ENCODE measurements around the gene GFRA1.

The GFRA1 gene

DNA sequence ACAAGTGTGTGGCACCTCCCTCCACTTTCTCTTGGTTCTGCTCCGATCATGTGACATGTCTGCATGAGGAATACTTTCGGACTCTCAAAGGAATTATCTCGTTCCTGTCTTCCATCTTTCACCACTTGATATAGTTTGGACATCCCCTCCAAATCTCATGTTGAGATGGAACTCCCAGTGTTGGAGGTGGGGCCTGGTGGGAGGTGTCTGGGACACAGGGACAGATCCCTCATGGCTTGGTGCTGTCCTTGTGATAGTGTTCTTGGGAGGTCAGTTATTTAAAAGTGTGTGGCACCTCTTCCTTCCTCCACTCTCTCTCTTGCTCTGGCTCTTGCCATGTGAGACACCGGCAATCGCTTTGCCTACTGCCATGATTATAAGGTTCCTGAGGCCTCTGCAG lies 166.4 kb downstream of the GFRA1 start:
- H3K27me3 Mint-ChIP-seq, result no peaks in the 10 kb centered on the region
- no peak overlapping the region for H3K4me3 Mint-ChIP-seq
- no peaks in the 10 kb centered on the region for H3K4me1 Mint-ChIP-seq
- DNase-seq, result no peak
- H3K27ac Mint-ChIP-seq, result no peak overlapping the region
- peaks cover 0 to 5% of the 10 kb centered on the region in 2 donors for H3K9me3 Mint-ChIP-seq
- ATAC-seq, result no peak

DNA sequence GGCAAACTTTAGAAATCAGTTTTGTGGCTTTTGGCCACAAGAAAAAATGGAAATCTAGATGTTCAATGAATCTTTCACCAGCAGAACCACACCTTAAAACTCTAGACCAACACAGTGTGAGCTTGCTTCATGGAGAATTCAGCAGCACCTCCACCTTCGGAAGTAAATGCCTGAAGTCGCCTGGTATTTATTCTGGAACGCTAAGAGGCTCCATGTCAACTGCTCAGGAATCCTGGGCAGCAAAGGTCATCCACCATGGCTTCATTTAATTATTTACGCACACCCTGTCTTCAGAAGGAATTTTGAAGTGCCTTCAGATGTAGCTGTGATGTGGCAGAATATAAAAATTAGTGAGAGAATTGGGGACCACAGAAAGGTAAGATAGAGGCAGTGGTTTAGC lies 167.7 kb downstream of the GFRA1 start:
- Mint-ChIP-seq H3K27ac (no peak overlapping the region), H3K4me3 (no peak overlapping the region), H3K27me3 (peaks cover 9% of the 10 kb centered on the region), H3K4me1 (no peaks in the 10 kb centered on the region), H3K9me3 (peaks cover 0 to 13% of the 10 kb centered on the region in 2 donors)
- DNase-seq, result no peak
- no peak for ATAC-seq

DNA sequence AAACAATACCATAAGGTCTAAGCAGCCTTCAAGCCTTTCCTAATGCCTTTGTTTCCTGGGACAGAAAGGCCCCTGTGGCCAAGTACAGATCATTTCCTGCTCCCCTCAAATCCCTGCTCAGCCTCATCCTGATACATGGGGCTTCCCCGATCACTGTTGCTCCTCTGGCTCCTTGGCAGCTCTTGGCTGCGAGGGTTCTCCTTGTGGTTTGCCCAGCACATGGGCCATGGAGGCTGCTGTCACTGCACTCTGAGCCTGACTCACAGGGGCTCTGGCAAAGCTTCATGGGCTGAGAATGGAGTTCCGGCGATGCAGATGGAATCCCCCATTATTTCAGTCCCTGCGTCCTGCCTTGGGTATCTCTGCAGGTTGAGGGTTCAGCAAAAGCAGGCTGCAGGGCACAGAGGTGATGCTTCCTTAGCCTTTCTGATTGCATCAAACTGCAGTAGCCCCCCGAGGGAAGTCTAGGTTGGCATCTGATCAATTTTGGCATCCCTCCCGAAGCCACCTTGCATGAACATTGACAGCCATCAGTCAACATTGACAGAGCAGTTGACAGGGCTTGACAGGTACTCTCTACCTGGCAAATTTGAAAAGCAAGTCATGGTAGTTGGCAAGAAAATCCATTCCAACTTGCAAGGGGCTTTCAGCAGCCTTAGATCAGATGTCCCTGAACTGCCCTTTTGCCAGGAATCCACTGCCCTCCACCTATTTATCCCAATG lies 168.6 kb downstream of the GFRA1 start:
- no peak overlapping the region for H3K4me3 Mint-ChIP-seq
- H3K27ac Mint-ChIP-seq, result peak overlapping the region in 1 of 2 donors; percentile 16
- peaks cover 10% of the 10 kb centered on the region for H3K27me3 Mint-ChIP-seq
- peaks cover 0 to 16% of the 10 kb centered on the region in 2 donors for H3K9me3 Mint-ChIP-seq
- H3K4me1 Mint-ChIP-seq, result no peaks in the 10 kb centered on the region
- ATAC-seq (no peak), DNase-seq (no peak)

DNA sequence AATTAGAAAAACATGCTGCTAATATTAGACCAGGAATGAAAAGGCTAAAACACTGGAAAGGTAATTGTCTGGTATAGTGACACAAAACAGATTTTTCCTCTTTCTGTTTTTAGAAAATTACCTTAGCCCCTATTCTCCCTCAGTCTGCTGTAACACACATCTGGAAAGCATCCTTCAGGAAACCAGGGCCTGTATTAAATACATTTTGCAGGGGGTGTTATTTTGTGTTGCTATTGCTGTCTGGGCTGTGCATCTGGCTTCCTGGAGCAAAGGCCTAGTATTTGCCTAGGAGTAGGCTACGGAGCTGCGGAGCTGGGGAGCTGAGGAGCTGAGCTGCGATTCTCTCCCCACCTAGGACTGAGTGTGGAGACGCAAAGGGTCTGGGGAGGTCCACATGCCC lies 169.3 kb downstream of the GFRA1 start:
- DNase-seq, result no peak
- Mint-ChIP-seq H3K4me1 (no peaks in the 10 kb centered on the region), H3K4me3 (no peak overlapping the region), H3K9me3 (peaks cover 0 to 16% of the 10 kb centered on the region in 2 donors), H3K27ac (no peak overlapping the region), H3K27me3 (peaks cover 10% of the 10 kb centered on the region)
- ATAC-seq, result no peak

DNA sequence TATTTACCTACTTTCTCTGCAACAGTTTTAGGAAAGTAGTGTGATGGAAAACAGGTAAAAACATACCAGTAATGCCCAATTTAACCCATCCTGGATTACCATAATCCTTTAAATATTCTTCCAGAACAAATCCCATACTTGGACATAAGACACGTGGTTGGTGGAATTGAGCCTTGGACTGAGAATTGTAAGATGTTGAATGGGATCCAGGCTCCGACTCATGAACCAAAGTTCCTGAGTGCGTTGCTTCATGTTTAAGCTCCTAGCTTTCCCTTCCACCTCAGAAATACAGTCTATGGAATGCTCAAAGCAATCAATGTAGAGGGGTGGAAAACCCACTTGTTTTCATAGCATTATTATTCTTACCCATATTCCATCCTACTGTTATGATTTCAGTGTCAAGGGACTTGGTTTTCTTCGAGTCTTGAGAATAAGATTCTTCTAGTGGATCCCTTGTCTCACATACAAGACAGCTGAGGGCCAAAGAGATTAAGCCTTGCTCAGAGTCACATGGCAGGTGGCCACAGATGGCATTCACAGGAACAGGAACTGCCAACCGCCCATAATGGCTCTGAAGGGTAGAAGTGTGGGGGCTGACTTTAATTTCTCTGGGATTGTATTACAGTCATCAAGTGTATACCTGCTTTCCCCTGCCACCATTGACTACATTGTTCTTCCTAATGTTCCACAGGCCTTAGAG lies 171.2 kb downstream of the GFRA1 start:
- Mint-ChIP-seq H3K27me3 (peaks cover 10% of the 10 kb centered on the region), H3K4me3 (no peak overlapping the region), H3K27ac (no peak overlapping the region), H3K4me1 (no peaks in the 10 kb centered on the region), H3K9me3 (peaks cover 0 to 16% of the 10 kb centered on the region in 2 donors)
- ATAC-seq (no peak), DNase-seq (no peak)

DNA sequence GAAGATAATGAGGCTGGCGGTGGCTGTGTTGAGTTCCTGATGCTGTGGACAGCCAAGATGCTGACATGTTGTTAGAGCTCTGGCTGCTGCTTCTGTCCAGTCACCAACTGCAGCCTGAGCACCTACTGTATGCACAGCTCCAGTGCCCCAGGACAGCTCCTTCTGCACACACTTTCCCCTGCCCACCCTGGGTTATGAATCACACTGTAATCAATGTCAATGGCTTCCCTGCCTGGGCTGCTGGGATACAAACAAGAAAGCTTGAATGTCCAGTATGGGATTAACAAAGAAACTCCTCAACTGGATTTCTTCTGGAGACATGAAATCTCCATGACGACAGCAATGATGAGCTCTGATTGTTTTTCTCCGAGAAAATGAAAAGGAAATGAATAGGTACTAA lies 172.0 kb downstream of the GFRA1 start:
- Mint-ChIP-seq H3K27ac (no peak overlapping the region), H3K4me1 (no peaks in the 10 kb centered on the region), H3K9me3 (peaks cover 0 to 16% of the 10 kb centered on the region in 2 donors), H3K27me3 (peaks cover 10% of the 10 kb centered on the region), H3K4me3 (no peak overlapping the region)
- ATAC-seq, result no peak
- DNase-seq, result no peak

DNA sequence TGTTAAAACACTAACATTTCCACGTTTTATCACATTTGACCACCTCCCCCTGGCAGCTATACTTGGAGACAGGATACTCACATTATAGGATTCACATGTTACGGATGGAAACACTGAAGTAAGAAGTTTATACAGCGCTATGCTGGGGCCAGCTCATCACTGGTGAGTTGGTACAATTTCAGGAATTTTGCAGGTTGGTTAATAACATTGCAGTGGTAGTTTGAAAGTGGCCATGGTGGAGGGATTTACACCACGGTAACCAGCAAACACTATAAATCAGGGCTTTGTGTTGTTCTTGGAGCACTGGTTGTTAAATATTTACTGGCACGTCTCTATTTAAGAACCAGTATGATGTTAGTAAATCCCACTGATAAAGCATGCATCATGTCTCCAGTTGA lies 174.0 kb downstream of the GFRA1 start:
- Mint-ChIP-seq H3K27ac (no peak overlapping the region), H3K4me3 (no peak overlapping the region), H3K9me3 (peaks cover 0 to 16% of the 10 kb centered on the region in 2 donors), H3K27me3 (peaks cover 10% of the 10 kb centered on the region), H3K4me1 (no peaks in the 10 kb centered on the region)
- ATAC-seq, result no peak
- no peak for DNase-seq

DNA sequence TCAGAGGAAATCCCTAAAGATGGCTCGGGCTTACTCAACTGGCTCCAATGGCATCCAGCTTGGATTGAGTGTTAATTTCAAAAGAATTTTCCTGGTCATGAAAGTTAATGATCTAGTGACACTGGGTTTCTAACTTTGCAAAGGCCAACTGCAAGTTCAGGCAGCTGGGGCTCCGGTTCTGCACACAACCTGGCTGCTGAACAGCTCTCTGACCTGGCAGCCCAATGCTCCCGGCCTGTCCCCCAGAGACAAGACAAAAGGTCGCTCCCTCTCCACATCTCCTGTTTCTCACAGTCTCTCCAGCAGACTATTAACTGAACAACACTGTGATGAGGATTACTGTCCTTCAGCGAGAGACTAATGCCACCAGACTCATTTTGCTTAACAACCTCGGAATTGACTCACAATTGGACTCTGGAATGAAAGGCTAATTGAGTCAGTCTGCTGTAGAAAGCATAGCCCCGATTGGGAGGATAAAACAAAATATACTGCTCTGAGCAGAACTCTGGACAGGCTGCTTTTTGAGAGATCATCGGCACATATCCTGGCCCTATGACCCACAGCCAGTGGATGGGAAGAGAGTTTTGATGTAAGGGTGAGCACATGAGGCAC lies 174.5 kb downstream of the GFRA1 start:
- Mint-ChIP-seq H3K9me3 (peaks cover 0 to 16% of the 10 kb centered on the region in 2 donors), H3K27me3 (peaks cover 10% of the 10 kb centered on the region), H3K27ac (no peak overlapping the region), H3K4me1 (no peaks in the 10 kb centered on the region), H3K4me3 (no peak overlapping the region)
- ATAC-seq (no peak), DNase-seq (no peak)

DNA sequence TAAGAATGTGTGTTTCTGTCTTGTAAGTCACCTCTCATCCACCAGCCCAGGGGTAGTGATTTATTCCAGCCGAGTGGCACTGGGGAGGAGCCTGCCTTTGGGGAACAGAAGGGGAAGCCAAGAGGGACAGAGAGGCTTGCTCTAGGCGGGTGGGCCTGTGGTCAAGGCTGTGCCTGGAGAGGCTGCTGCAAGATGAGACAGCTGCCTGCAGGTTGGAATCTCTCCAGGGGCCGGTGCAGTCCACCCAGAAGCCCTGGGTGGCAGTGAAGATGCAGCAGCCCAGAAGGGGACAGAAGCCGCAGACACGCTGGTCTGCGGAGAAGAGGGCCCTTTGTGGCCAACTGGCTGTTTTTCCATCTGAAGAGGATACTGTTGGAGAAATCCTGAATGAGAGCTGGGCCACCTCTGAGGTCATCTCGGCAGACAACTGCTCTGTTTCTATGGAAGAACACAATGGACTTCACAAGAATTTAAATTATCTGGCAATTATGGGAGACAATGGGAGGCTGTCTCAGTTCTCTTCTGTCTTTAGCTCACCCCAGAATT lies 175.7 kb downstream of the GFRA1 start:
- DNase-seq, result no peak
- no peaks in the 10 kb centered on the region for H3K4me1 Mint-ChIP-seq
- H3K27me3 Mint-ChIP-seq, result peaks cover 10% of the 10 kb centered on the region
- no peak for ATAC-seq
- H3K27ac Mint-ChIP-seq, result no peak overlapping the region
- H3K4me3 Mint-ChIP-seq, result no peak overlapping the region
- H3K9me3 Mint-ChIP-seq, result peaks cover 0 to 15% of the 10 kb centered on the region in 2 donors

DNA sequence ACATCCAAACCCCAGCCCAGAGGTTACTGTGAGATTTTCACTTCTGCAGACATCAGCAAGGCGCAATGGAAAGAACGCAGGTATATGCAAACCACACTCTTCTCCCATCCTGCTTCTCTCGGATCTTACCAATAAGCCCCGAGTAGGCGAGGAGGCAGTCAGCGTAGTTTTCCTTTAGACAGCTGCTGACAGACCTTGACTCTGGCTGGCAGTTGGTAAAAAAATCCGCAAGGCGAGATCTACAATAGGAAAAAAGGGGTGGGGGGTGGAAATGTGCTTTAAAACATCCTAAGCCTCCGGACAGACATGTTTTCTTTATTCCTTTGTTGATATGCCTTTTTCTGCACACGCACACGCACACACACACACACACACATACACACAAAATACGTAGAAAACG lies 176.5 kb downstream of the GFRA1 start:
- no peaks in the 10 kb centered on the region for H3K4me1 Mint-ChIP-seq
- no peak for ATAC-seq
- H3K27me3 Mint-ChIP-seq, result peaks cover 10% of the 10 kb centered on the region
- peaks cover 0 to 11% of the 10 kb centered on the region in 2 donors for H3K9me3 Mint-ChIP-seq
- DNase-seq, result no peak
- H3K27ac Mint-ChIP-seq, result peak overlapping the region in 1 of 2 donors; percentile 76
- H3K4me3 Mint-ChIP-seq, result no peak overlapping the region

DNA sequence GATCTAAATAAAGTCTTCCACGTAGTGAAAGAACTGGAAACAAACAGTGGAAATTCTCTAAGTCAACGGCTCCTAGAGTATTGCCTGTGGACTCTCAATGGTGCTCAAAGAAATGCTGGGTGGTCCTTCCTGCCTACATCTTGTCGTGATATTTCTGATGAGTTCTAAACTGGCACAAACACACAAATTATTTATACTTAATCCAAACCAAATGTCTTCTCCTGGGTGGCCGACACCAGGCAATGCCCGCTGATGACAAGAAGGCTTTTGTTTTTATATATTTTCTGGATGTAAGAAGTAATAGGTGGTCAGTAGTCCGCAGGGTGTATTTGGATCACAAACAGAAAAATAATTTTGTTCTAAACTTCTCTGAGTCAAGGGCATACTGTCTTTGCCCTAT lies 178.7 kb downstream of the GFRA1 start:
- Mint-ChIP-seq H3K27me3 (peaks cover under 1% of the 10 kb centered on the region), H3K4me3 (no peak overlapping the region), H3K4me1 (no peaks in the 10 kb centered on the region), H3K9me3 (no peaks in the 10 kb centered on the region), H3K27ac (no peak overlapping the region)
- ATAC-seq (no peak), DNase-seq (no peak)

DNA sequence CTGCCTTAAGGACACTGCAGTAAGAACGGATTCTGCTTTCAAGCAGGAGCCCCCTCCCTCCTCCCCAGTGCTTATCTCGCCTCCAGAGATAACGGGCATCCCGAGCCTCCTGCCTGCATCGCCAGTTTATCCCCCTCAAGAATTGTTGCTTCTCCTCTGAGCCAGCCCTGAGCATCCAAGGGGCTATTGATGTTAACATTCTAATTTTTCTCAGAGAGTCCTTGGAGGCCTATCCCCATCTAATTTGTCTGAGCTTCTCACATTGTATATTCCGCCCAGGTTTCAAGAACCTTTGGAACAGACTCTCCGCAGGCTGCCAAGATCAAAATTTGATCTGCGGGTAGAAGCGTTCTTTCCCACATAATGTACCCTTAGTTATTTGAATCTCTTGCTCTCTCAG lies 180.0 kb downstream of the GFRA1 start:
- Mint-ChIP-seq H3K4me3 (no peak overlapping the region), H3K27me3 (peaks cover 7% of the 10 kb centered on the region), H3K9me3 (no peaks in the 10 kb centered on the region), H3K4me1 (no peaks in the 10 kb centered on the region), H3K27ac (no peak overlapping the region)
- no peak for ATAC-seq
- no peak for DNase-seq

DNA sequence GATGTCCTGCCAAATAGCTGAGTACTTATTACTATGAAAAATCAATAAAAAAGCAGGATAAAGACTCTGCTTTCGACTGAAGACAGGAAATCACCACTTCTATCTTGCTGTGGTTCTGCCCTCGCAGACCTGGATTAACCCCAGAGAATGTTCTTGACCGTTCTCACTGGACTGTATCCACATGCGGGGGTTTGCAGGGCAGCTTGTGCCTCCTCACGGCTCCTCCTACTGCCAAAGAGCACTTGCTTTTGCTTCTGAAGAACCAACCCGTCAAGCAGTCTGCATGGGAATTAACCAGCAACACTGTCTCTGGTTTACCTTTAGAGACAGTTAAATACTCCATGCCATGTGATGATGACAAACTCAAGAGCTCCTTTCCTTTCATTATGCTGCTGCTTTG lies 184.0 kb downstream of the GFRA1 start:
- no peak overlapping the region for H3K4me3 Mint-ChIP-seq
- peaks cover 16% of the 10 kb centered on the region for H3K27me3 Mint-ChIP-seq
- DNase-seq (no peak), ATAC-seq (no peak)
- H3K27ac Mint-ChIP-seq, result peak overlapping the region in 1 of 2 donors; percentile 34
- H3K9me3 Mint-ChIP-seq, result no peaks in the 10 kb centered on the region
- H3K4me1 Mint-ChIP-seq, result no peaks in the 10 kb centered on the region

DNA sequence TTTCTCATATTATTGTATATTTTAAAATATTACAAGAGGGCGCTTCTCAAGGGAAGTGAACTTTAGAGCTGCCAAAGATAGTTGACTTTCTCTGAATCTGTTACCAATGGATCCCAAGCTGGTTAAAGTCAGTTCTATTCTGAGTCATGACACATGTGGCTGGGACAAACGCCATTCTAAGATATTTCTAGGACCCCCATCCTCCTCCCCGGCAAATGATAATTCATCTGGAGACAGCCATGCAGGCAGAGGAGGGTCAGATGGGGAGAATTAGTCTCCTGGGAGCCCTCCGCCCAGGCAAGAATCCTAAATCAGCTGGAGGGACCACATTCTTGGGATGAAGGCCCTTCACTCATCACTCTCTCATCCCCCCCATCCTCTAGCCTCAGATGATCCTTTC lies 187.7 kb downstream of the GFRA1 start:
- no peak for ATAC-seq
- peaks cover 16% of the 10 kb centered on the region for H3K27me3 Mint-ChIP-seq
- no peak overlapping the region for H3K4me3 Mint-ChIP-seq
- no peaks in the 10 kb centered on the region for H3K9me3 Mint-ChIP-seq
- H3K27ac Mint-ChIP-seq, result no peak overlapping the region
- H3K4me1 Mint-ChIP-seq, result no peaks in the 10 kb centered on the region
- DNase-seq, result no peak

DNA sequence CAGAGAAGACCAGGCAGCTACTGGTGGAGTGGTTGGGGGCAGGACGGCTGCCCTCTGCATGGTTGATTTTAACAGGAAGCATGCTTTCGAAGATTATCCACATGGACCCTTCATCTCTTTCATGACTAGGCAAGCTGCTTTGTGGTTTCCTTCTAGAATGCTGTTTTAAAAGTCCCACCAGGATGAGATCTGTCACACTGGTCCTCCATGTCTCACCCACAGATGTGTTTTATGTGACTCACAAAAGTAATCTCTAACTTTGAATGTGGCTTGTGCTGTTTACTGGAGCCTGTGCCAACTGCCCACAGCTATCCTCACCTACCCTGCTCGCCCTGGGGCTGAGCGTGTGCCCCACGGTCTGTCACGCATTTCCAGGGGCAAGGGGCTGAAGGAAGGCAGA lies 188.8 kb downstream of the GFRA1 start:
- no peak overlapping the region for H3K4me3 Mint-ChIP-seq
- H3K9me3 Mint-ChIP-seq, result no peaks in the 10 kb centered on the region
- H3K27me3 Mint-ChIP-seq, result peaks cover 13% of the 10 kb centered on the region
- H3K4me1 Mint-ChIP-seq, result no peaks in the 10 kb centered on the region
- no peak for ATAC-seq
- no peak overlapping the region for H3K27ac Mint-ChIP-seq
- no peak for DNase-seq

DNA sequence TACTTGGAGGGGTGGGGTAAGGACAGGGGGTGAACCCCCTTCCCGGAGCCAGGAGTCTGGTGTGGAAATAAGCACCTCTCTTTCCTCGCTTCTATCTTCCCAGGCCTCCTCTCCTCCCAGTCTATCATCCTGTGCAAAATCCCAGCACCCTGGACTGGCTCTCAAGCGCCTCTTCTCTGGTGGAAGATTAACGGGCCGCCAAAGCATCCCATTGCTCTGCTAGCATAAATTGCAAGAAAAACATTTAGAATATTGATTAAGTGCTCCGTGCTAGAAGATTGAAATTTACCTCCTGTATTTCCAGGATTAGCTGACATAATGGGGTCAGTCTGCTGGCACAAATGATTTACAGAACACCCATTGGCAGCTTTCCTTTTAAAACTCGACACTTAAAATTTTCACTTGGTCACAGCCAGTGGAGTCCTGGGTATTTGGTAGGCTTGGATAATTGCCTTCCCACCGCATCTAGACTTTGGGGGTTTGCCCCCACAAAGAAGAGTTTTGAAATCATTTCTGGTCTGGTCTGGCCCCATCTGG lies 189.7 kb downstream of the GFRA1 start:
- H3K4me1 Mint-ChIP-seq, result no peaks in the 10 kb centered on the region
- peaks cover 11% of the 10 kb centered on the region for H3K27me3 Mint-ChIP-seq
- DNase-seq, result no peak
- no peaks in the 10 kb centered on the region for H3K9me3 Mint-ChIP-seq
- ATAC-seq, result no peak
- H3K4me3 Mint-ChIP-seq, result no peak overlapping the region
- peak overlapping the region in 1 of 2 donors; percentile 27 for H3K27ac Mint-ChIP-seq
